GM12891 (cell line): ENCODE results near the gene LILRA5.

Experiments used
- PAX5 ChIP-seq: IDR thresholded peaks from 2 replicates; pipeline ENCODE4 v1.6.1; 2011; ENCODE audit warnings: low read length, moderate library complexity, mild to moderate bottlenecking; ENCODE audit not compliant: insufficient read depth, severe bottlenecking
- POLR2A ChIP-seq: IDR thresholded peaks from 2 replicates; pipeline ENCODE4 v1.6.1; 2011; ENCODE audit warnings: low read depth, low read length, control low read depth
- POLR2AphosphoS5 ChIP-seq: IDR thresholded peaks from 2 replicates; pipeline ENCODE4 v1.6.1; 2011; ENCODE audit warnings: low read depth, low read length, control low read depth
- POU2F2 ChIP-seq: IDR thresholded peaks from 2 replicates; pipeline ENCODE4 v1.6.1; 2011; ENCODE audit warnings: low read depth, mild to moderate bottlenecking, control low read depth, low read length, moderate library complexity
- SPI1 ChIP-seq: IDR thresholded peaks from 2 replicates; pipeline ENCODE4 v1.6.1; 2011; ENCODE audit warnings: low read depth, low read length, control low read depth
- TAF1 ChIP-seq: IDR thresholded peaks from 2 replicates; pipeline ENCODE4 v1.6.1; 2011; ENCODE audit warnings: low read depth, low read length, control low read depth

DNA sequence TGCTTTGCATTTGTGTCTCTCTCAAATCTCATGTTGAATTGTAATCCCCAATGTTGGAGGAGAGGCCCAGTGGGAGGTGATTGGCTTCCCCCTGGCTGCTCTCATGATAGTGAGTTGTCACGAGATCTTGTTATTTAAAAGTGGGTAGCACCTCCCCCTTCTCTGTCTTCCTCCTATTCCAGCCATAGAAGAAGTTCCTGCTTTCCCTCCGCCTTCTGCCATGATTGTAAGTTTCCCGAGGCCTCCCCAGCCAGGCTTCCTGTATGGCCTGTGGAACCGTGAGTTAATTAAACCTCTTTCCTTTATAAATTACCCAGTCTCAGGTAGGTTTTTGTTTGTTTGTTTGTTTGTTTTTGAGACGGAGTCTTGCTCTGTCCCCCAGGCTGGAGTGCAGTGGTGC lies 22.2 kb upstream of the LILRA5 start:
- TF ChIP-seq POLR2A, result no peak
- no peak for TF ChIP-seq POLR2AphosphoS5
- no peak for TF ChIP-seq SPI1
- no peak for TF ChIP-seq TAF1
- TF ChIP-seq PAX5, result no peak
- TF ChIP-seq POU2F2, result no peak
